Thyroid gland (tissue), 4 donors: Measurements from ENCODE around the gene PPP4R4. TPM values are rescaled to one million over a fixed set of nuclear protein-coding genes. Genes with fewer than 3 reads are reported as not detected.

ENCODE experiments used
- DNase-seq, 2 donors: peaks; one replicate each; pipeline ENCODE4 v3.0.0-alpha.2; 2019
- H3K27ac ChIP-seq, 3 donors: fragments of 200-600 bp; sonication (generic); 1 replicate in 2 of 3; 2 replicates in 1 of 3; pipeline ENCODE4 v1.5.1; 2016 to 2019; ENCODE audit warnings: mild to moderate bottlenecking in 1 of 3, moderate library complexity in 1 of 3
- H3K27me3 ChIP-seq: fragments of 200-600 bp; sonication (generic); one replicate; pipeline ENCODE4 v1.5.1; 2019
- H3K36me3 ChIP-seq, 2 donors: fragments of 200-600 bp; sonication (generic); one replicate each; pipeline ENCODE4 v1.5.1; 2016 to 2019
- H3K4me1 ChIP-seq, 2 donors: fragments of 200-600 bp; sonication (generic); one replicate each; pipeline ENCODE4 v1.5.1; 2017 to 2019
- H3K4me3 ChIP-seq, 3 donors: fragments of 200-600 bp; sonication (generic); replicated peaks in 1 of 3; 1 replicate in 2 of 3; 2 replicates in 1 of 3; pipeline ENCODE4 v1.5.1; 2016; ENCODE audit warnings: mild to moderate bottlenecking in 1 of 3
- H3K9me3 ChIP-seq: fragments of 200-600 bp; sonication (generic); one replicate; pipeline ENCODE4 v1.5.1; 2017
- CTCF ChIP-seq, 6 experiments: fragments of 200-600 bp in 3 of 6; fragments of 450-650 bp in 3 of 6; sonication (generic) in 3 of 6; IDR thresholded peaks; one replicate each; pipeline ENCODE4 v1.5.1; 2016 to 2019; ENCODE audit warnings: antibody characterized with exemption in 6 of 6, mild to moderate bottlenecking in 2 of 6, inconsistent platforms in 1 of 6, moderate library complexity in 1 of 6
- POLR2A ChIP-seq, 2 donors: fragments of 450-650 bp; IDR thresholded peaks; one replicate each; pipeline ENCODE4 v1.6.1; 2017; ENCODE audit warnings: antibody characterized with exemption in 2 of 2, mild to moderate bottlenecking in 2 of 2, moderate library complexity in 1 of 2
- WGBS, 2 donors: methylation state at CpG; one replicate each; pipeline ENCODE4 v1.1.5; 2017; 5-methylcytosine and 5-hydroxymethylcytosine counted together
- intact Hi-C: fragments of 100-400 bp; cut with DNase I; formaldehyde crosslinking; loops from one replicate; pipeline ENCODE4 v1.15.1; 2023
- total RNA-seq, 4 donors: library from RNA; depleted of rRNA; stranded (reverse); fragments of >200 nt; gene quantifications; one replicate each; pipeline ENCODE4 v1.2.3, GENCODE V29; 2016

Gene PPP4R4
- total RNA-seq, 4 donors from 2014 or later, result 0.45 to 16.2 (median 0.92) TPM

GRCh38 chr14:94138251-94138650, 35.9 kb upstream of the PPP4R4 start:
- Histone ChIP-seq H3K4me1 (no peaks in the 10 kb centered on the region), H3K9me3 (no peaks in the 10 kb centered on the region), H3K27me3 (no peaks in the 10 kb centered on the region), H3K36me3 (no peaks in the 10 kb centered on the region), H3K4me3 (no peak overlapping the region), H3K27ac (no peak overlapping the region)
- DNase-seq, result no peak
- WGBS, 2 donors, result 67 to 68% methylated on average over 9 of the region's 9 CpGs
- intact Hi-C loops, result loop anchor here (5.0 to 10.0 kb wide), 2 partner anchors 101 to 203 kb away; no protein-coding TSS in a partner anchor
- no peak for TF ChIP-seq POLR2A (IDR thresholded peaks at IDR 0.05)

DNA sequence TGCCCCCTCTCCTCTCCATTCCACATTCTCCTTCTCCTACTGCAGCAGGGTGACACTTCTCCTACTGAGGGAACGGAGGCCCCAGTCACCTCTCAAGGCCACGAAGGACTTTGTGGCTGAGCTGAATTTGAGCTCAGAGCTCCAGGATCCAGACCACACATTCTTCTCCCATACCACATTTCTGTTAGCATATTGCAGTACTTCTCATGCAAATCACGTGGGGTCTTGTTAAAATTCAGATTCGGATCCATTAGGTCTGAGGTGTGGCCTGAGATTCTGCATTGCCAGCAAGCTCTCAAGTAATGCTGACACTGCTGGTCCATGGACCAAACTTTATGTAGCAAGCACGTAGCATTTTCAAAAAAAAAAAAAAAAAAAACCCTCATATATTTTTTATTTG, 35.1 kb upstream of the PPP4R4 start:
- no peak for TF ChIP-seq CTCF (IDR thresholded peaks at IDR 0.05)
- TF ChIP-seq POLR2A (IDR thresholded peaks at IDR 0.05), result no peak
- Histone ChIP-seq H3K4me1 (no peaks in the 10 kb centered on the region), H3K9me3 (no peaks in the 10 kb centered on the region), H3K27me3 (no peaks in the 10 kb centered on the region), H3K27ac (no peak overlapping the region), H3K4me3 (no peak overlapping the region), H3K36me3 (no peaks in the 10 kb centered on the region)
- WGBS, 2 donors, result 72 to 88% methylated on average over 5 of the region's 5 CpGs
- no peak for DNase-seq
- intact Hi-C loops, result loop anchor here (5.0 to 10.0 kb wide), 2 partner anchors 102 to 204 kb away; no protein-coding TSS in a partner anchor

DNA sequence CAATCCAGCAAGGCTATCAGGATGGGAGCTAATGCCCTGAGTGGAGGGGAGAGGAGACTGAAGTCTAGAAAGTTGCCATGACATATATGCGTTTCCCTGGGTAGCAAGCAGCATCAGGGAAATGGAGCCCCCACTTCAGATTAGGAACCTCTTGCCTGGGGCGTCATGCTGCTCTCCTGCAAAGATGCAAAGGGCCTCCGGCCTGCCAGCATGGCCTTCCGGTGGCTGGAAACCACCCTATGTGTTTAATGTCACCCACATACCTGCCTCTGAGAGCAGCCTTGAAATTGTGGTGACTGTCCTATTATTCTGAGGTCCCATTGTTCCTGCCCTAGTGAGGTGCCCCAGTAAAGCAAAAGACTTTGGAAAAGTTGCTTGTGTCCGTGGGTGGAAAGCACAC, 34.7 kb upstream of the PPP4R4 start:
- 77 to 90% methylated on average over 3 to 5 of the region's 5 CpGs for WGBS, 2 donors
- intact Hi-C loops, result loop anchor here (5.0 to 10.0 kb wide), 2 partner anchors 102 to 205 kb away; no protein-coding TSS in a partner anchor

DNA sequence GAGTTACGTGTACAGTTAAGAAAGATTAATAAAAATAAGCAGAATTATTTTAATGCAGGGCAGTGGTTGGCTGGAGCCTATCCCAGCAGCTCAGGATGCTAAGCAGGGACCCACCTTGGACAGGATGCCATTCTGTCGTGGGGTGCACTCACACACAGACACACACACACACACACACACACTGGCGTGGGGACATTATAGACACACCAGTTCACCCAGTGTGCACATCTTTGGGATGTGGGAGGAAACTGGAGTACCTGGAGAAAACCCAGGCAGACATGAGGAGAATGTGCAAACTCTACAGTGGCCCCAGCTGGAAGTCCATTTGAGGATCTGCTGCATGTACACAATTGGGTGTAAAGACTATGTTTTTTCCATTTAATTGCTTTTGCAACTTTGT, 31.9 kb upstream of the PPP4R4 start:
- Histone ChIP-seq H3K9me3 (no peaks in the 10 kb centered on the region), H3K27ac (no peak overlapping the region), H3K4me3 (no peak overlapping the region), H3K36me3 (no peaks in the 10 kb centered on the region), H3K27me3 (no peaks in the 10 kb centered on the region), H3K4me1 (no peaks in the 10 kb centered on the region)
- no peak for DNase-seq
- no peak for TF ChIP-seq CTCF (IDR thresholded peaks at IDR 0.05)
- no peak for TF ChIP-seq POLR2A (IDR thresholded peaks at IDR 0.05)
- WGBS, 2 donors, result 78% methylated on average over 3 of the region's 3 CpGs
- intact Hi-C loops, result no loop called here

More for the DNA sequence above, 34.7 kb upstream of the PPP4R4 start:
- no peak for DNase-seq
- no peak overlapping the region for H3K27ac ChIP-seq
- no peaks in the 10 kb centered on the region for H3K9me3 ChIP-seq
- no peak overlapping the region for H3K4me3 ChIP-seq
- no peaks in the 10 kb centered on the region for H3K36me3 ChIP-seq
- no peaks in the 10 kb centered on the region for H3K27me3 ChIP-seq
- TF ChIP-seq POLR2A (IDR thresholded peaks at IDR 0.05), result no peak
- no peak for TF ChIP-seq CTCF (IDR thresholded peaks at IDR 0.05)
- H3K4me1 ChIP-seq, result no peaks in the 10 kb centered on the region

DNA sequence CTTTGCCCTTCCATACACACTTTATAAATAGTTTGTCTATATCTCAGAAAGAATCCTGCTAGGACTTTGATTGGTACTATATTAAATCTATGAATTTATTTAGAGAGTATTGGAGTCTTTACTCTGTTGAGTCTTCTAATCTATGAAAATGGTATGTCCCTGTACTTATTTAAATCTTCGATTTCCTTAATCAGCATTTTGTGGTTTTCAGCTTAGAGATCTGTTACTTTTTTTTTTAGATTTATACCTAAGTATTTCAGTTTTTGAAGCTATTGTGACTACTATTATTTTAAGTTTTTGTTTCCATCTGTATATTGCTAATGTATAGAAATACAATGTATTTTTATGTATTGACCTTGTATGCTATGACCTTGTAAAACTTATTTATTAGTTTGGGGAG, 31.3 kb upstream of the PPP4R4 start:
- DNase-seq, result no peak
- WGBS, 2 donors, result 97 to 98% methylated on average over 1 of the region's 1 CpG
- H3K27ac ChIP-seq, result no peak overlapping the region
- H3K36me3 ChIP-seq, result no peaks in the 10 kb centered on the region
- H3K4me1 ChIP-seq, result no peaks in the 10 kb centered on the region
- no peaks in the 10 kb centered on the region for H3K9me3 ChIP-seq
- intact Hi-C loops, result no loop called here
- H3K27me3 ChIP-seq, result no peaks in the 10 kb centered on the region
- no peak overlapping the region for H3K4me3 ChIP-seq
- TF ChIP-seq POLR2A (IDR thresholded peaks at IDR 0.05) (no peak), CTCF (IDR thresholded peaks at IDR 0.05) (no peak)

- Histone ChIP-seq H3K27ac (no peak overlapping the region), H3K36me3 (no peaks in the 10 kb centered on the region), H3K4me1 (no peaks in the 10 kb centered on the region), H3K4me3 (no peak overlapping the region), H3K9me3 (no peaks in the 10 kb centered on the region), H3K27me3 (no peaks in the 10 kb centered on the region)
- intact Hi-C loops, result no loop called here
- DNase-seq, result no peak
- 68 to 81% methylated on average over 3 of the region's 3 CpGs for WGBS, 2 donors
- TF ChIP-seq CTCF (IDR thresholded peaks at IDR 0.05), result peak in 1 of 6 experiments; percentile 18
- no peak for TF ChIP-seq POLR2A (IDR thresholded peaks at IDR 0.05)
Observed at GRCh38 chr14:94143239-94143638, 30.9 kb upstream of the PPP4R4 start.
